ENCODE measurements around the gene KRAS. TPM values are rescaled to one million over a fixed set of nuclear protein-coding genes. Genes with fewer than 3 reads are reported as not detected.

The KRAS gene
- total and polyA plus RNA-seq, 2 of the 4 experiments (the other 2 are of a cell fraction), result 9.3 to 10.7 TPM

DNA sequence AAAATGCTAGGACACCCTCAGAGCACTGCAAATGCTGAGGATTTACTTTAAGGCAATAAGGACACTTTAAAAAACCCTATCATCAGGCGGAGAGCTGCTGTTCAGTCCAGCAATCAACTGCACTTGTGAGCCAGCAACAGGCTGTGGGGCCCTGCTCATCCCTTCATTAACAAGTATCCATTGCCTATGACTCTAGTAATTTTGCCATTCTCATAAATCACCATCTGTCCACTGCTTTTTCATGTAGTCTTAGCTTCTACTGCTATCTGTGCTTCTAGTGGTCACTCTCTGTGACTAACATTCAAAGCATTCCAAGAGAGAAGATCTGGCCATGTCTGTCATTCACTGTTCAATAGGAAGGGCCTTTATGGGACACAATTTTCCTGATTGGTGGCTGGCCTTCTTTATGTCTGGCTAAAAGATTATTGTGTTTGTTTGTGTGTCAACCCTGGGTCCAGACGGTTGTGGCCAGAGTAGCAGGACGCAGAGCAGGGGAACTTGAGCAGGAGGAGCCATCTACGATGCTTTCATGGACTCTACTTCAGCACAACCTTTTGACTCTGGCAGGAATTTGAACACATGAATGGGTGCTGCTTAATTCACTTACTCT, 3.6 kb upstream of the KRAS start:
- H3K18ac ChIP-seq (ENCODE audit: low read depth, low read length), result no peak overlapping the region
- no peak overlapping the region for H3K4me2 ChIP-seq (ENCODE audit: low read depth, low read length)
- H3K4me1 ChIP-seq (ENCODE audit: control insufficient read depth, insufficient read depth, low read length), result 0 out of 2 replicates have a peak, but pooled peaks cover 2% of the 10 kb centered on the region
- POLR2A ChIA-PET (ENCODE audit: unreplicated experiment), result no interaction called here
- H3K79me1 ChIP-seq (ENCODE audit: low read depth in 1 of 2, low read length in 2 of 2), result peaks cover 0 to 6% of the 10 kb centered on the region in 2 experiments; a peak in 2 of 4 replicates
- H4K20me1 ChIP-seq (ENCODE audit: insufficient read depth, low read length), result peaks cover 8% of the 10 kb centered on the region; the same call in 1 of the 2 replicates
- H3K27me3 ChIP-seq (ENCODE audit: control insufficient read depth, insufficient read depth, low read length), result no peaks in the 10 kb centered on the region
- H2AK9ac ChIP-seq (replicated peaks; ENCODE audit: low read depth, low read length, poor library complexity), result no peak overlapping the region
- no peak overlapping the region for H2BK5ac ChIP-seq (ENCODE audit: low read depth, low read length, poor library complexity, severe bottlenecking)
- H3K36me3 ChIP-seq (ENCODE audit: control insufficient read depth, insufficient read depth, low read length), result no peaks in the 10 kb centered on the region
- no peak overlapping the region for H2BK120ac ChIP-seq (ENCODE audit: low read depth, low read length)
- peak; percentile 44 for DNase-seq
- no peak overlapping the region for H4K5ac ChIP-seq (ENCODE audit: low read depth, low read length)
- ATAC-seq (ENCODE audit: low read depth), result no peak
- no TSS peak for BruUV-seq (replicated peaks)
- CTCF ChIA-PET, result no interaction called here
- no peak overlapping the region for H4K91ac ChIP-seq (ENCODE audit: insufficient read depth, low read depth, low read length)
- H2AFZ ChIP-seq (replicated peaks; ENCODE audit: low read length, poor library complexity), result no peak overlapping the region
- H3K14ac ChIP-seq (replicated peaks; ENCODE audit: low read depth, low read length), result no peak overlapping the region
- no peak overlapping the region for H3K9ac ChIP-seq (ENCODE audit: low read depth, low read length)
- 80% methylated on average over 1 of the region's 4 CpGs; no CpG with 5 or more reads in 1 of the 2 experiments for WGBS, 2 experiments (ENCODE audit: extremely low coverage in 2 of 2, insufficient read length in 1 of 2)
- H3K56ac ChIP-seq (ENCODE audit: extremely low read depth, insufficient read depth, low read length), result no peak overlapping the region
- H3K4me3 ChIP-seq (ENCODE audit: insufficient read depth, low read depth, low read length), result no peak overlapping the region
- intact Hi-C loops (cut with micrococcal nuclease), result no loop called here
- no peak overlapping the region for H2AK5ac ChIP-seq (ENCODE audit: low read depth, low read length)
- no peak overlapping the region for H2BK20ac ChIP-seq (ENCODE audit: low read depth, low read length)
- H2BK15ac ChIP-seq (ENCODE audit: low read depth, low read length), result no peak overlapping the region
- in situ Hi-C loops (cut with MboI; ENCODE audit: low sequenced_read_pairs), result no loop called here
- H4K8ac ChIP-seq (ENCODE audit: low read depth in 2 of 2, low read length in 2 of 2), result no peak overlapping the region
- H3K4ac ChIP-seq (ENCODE audit: low read depth, low read length), result no peak overlapping the region
- dilution Hi-C loops (cut with HindIII; ENCODE audit: low sequenced_read_pairs, unreplicated experiment), result no loop called here
- H3K23ac ChIP-seq (ENCODE audit: low read depth, low read length), result no peak overlapping the region
- no peak overlapping the region for H3K27ac ChIP-seq (ENCODE audit: insufficient read depth, low read length)
- H3K9me1 ChIP-seq (ENCODE audit: insufficient read depth, low read length), result no peaks in the 10 kb centered on the region
- no peaks in the 10 kb centered on the region for H3K9me3 ChIP-seq (ENCODE audit: control insufficient read depth, insufficient read depth, low read length)
- TF ChIP-seq NFE2L2 (IDR thresholded peaks at IDR 0.05; ENCODE audit: low read depth, low read length) (no peak), RFX5 (IDR thresholded peaks at IDR 0.05; ENCODE audit: low read depth, low read length) (no peak), BHLHE40 (IDR thresholded peaks at IDR 0.05; ENCODE audit: low read depth, low read length) (no peak), MXI1 (IDR thresholded peaks at IDR 0.05; ENCODE audit: borderline replicate concordance, low read depth, low read length) (no peak)
- TF ChIP-seq, protein P1, sequence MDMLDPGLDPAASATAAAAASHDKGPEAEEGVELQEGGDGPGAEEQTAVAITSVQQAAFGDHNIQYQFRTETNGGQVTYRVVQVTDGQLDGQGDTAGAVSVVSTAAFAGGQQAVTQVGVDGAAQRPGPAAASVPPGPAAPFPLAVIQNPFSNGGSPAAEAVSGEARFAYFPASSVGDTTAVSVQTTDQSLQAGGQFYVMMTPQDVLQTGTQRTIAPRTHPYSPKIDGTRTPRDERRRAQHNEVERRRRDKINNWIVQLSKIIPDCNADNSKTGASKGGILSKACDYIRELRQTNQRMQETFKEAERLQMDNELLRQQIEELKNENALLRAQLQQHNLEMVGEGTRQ (IDR thresholded peaks at IDR 0.05; ENCODE audit: low read depth, low read length), result no peak
